Fibroblast of the conjunctiva (primary cell): ENCODE measurements around the gene FNDC3B.
A peak's percentile ranks its signal among the peaks of the same experiment; 100 is the strongest.

ENCODE experiments used
- DNase-seq: peaks from one replicate; pipeline ENCODE4 v3.0.0-alpha.2; 2010; ENCODE audit warnings: low read depth

FNDC3B gene

DNA sequence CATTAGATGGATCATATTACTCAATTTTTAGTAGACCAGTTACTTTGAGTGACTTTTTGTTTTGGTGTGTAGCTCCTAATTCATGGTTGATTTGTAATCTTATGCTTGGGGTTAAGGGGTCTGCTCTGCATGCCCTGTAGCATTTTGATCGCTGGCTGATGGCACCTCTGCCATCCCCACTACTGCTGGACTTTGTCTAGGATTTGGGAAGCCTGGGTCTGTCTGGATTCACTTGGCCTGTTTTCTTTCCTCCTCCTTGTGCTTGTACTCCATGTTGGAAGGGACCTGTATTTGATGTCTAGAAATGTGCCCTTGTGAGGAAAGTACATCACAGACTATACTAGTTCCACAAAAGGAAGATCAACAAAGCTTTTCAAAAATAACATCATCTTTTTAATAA is 154.1 kb downstream of the FNDC3B start:
- DNase-seq, result no peak

DNA sequence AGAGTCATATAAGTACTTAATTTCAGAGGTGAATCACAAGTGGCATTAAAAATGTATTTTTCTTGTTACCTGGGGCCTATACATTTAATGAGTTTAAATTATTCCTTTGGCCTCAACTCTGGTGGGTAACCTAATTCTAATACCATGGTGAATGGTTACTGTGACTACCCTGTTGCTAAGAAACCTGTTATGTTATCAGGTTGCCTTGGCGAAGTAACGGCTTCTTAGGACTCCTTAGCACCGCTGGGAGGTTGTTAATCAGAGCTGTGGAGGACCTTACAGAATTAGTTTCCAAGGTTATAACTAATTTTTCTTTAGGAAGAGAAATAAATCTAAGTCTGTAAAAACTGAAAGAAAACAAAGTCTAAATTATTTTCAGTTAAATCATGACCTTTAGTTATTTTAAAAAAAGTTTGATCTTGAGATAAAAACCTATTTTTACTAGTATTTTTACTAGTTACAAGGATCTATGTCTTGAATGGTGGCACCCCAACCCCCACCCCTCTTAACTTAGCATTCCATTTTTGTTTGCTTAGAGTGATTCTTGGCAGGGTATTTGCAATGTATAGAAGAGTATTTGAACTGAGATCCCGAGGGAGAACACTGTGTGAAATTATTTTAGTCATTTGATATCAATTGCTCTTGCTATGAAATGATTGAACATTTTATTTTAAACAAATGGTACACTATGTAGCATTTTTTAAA is 155.5 kb downstream of the FNDC3B start:
- DNase-seq, result peak; percentile 54

DNA sequence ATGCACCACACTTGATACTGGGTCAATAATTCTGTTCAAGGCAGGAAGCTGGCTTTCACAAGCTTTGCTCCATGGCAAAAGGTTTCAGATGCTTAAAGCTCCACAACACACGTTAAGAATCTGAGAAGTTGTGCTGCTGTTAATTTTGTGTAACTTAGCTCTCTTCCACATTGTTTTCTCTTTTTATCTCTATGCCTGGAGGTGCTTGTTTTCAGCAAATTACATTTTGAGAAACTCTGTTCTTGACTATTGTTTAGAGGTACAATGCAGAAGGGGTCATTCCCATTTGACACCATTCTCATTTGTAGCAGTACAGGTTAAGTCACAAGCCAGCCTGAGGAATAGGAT is 156.0 kb downstream of the FNDC3B start:
- DNase-seq, result no peak

DNA sequence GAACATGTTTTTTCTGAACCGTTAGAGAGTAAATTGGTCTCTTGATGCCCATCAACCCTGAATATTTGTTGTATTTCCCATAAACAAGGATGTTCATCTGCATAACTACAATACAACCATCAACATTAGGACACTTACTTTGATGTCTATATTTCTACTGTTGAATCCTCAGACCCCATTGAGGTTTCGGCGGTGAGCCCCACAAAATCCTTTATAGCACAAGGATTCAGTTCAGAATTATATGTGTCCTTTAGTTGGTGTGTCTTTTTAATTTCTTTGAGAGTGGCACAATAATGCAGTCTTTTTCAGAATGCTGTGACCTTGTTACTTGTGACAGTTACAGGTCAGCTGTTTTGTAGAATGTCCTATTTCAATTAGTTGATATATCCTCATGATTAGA is 158.0 kb downstream of the FNDC3B start:
- DNase-seq, result no peak

DNA sequence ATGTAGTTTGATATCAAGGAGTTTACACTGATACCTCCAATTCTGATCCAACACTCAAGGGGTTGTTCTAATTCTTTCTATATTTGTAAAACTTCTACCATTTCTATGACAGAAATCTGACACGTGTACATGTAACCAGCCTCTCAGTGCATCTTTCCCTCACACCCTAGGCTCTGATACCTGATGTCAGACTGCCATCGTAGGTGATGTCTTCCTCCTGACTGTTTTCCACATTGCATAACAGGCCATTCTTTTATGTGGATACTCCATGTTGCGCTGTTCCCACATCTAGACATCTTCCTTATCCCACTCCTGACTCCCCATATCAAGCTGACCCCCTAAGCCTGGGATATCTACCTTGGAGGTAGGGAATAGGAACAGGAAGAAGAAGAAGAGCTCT is 159.1 kb downstream of the FNDC3B start:
- DNase-seq, result no peak

DNA sequence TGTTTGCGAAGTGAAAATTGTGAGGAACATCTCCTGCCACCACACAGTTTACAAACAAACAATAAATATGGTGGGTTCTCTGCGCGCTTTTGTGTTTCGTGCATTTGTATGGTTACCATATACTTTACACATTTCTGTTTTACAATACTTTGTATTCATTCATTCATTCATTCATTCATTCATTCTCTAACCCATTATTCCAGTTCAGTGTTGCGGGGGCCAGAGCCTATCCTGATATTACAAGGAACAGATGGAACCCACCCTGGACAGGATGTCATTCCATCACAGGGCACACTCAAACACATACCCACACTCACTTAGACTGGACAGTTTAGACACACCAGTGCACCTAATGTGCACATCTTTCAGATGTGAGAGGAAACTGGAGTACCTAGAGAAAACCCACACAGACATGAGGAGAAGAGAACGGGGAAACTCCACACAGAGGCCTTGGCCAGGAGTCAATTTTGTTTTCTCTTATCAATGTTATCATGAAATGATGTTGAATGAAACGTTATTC is 160.5 kb downstream of the FNDC3B start:
- DNase-seq, result no peak

DNA sequence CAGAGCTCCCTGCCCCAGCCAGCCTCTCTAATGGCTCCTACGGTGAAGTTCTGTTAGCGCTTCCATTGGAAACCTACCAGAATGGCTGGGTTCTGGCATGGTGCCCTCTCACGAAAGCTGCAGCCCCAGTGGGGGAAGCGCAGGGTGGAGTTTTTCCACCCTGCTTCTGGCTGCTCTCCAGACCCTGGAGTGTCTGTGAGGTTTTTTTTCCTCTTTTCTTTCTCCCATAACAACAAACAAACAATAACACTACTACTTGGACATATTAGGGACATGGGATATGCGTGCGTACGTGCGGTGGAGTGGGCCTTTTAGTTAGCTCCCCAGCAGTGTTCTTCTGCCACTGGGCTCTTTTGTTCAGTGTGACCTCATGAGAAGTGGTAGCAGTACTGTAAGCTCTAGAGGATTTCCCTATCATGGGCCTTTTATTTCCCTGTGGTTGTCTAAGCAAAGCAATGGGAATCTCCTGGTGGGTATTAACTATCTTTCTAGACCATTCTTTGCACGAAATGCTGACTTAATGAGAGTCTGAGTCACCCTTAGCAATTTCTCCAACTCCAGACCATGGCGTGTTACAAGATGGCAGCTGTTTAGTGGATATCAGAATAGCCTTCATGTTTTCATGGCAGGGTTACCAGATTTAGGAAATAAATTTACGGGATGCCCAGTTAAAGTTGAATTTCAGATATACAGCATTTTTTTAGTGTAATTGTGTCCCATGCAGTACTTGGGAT is 161.9 kb downstream of the FNDC3B start:
- peak; percentile 72 for DNase-seq

DNA sequence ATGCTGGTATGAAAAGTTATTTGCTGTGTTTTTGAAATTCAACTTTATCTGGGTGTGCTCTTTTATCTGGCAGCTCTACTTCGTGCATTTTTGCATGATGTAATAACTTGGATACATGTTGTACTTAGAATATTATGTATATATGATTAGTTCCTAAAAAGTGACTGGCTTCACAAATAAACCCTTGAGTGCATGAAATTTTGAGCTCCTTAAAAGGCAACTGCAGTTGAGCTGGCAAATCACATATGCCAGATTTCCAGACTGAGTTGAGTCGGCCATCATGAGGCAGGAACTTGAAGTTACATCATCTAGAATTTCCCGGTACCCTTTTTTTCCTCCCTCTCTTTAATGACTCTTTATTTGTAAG is 162.5 kb downstream of the FNDC3B start:
- peak; percentile 93 for DNase-seq

DNA sequence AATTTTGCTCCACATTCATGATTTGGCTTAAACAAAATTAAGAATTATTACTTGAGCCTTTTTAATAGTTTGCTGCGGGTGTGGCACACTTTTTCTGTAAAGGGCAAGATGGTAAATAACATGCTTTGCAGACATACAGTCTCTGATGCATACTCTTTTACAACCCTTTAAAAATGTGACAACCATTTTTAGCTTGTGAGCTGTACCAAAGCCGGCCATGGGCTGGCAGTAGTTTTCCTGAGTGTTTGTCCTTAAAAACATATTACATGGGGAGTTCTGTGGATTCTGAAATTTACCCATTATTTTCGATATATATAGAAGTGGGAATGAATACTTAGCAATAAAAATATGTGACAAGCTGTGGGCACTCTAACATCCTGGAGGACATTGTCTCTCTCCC is 163.4 kb downstream of the FNDC3B start:
- no peak for DNase-seq

DNA sequence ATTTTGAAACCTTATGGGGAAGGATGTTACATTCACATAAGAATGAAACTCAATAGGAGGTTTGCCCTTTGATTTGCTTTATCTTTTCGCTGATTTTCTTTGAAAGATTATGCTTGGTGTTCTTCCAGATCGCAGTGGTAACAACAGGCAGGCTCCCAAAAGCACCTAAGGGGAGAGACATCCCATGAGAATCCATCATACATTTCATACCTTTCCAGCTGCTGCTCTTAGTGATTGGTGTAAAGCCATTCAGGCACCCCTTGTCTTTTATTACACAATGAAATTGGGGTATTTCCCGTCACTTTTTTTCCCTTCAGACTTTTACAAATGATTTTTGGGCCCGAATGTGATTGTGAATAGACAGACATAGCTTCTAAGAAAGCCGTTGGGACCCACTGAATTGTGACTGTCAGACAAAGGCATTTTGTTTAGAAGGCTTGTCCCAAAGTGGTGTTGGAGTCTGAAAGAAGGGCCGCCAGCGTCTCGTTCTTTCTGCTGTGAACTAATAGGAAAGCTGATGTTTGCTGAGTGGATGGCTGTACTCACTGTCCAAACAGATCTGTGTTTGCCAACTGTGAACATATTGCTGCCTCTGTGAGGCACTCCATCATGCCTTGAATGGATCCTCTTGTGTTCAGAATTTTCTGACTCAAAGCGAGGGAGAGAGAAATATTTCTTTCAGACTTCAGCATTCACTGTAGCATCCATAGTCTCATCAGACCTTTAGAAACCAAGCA is 164.3 kb downstream of the FNDC3B start:
- no peak for DNase-seq

DNA sequence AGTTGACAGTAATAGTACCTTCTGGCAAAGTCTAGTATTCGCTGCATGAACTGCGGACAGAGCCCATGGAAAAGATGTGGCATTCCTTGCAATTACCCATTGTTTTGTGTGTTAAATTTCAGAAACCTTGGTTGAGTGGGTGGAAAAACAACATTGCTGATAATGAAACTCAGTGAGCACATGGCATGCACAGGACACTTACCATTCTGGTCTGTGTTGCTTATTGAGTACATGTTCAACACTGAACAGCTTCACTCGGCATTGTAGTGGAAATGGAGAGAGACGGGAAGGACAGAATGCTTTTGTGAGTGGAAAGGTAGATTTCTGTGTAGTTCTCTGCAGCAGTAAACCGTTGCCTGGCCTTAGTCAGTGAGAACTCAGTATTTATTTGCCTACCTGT is 165.3 kb downstream of the FNDC3B start:
- DNase-seq, result no peak

DNA sequence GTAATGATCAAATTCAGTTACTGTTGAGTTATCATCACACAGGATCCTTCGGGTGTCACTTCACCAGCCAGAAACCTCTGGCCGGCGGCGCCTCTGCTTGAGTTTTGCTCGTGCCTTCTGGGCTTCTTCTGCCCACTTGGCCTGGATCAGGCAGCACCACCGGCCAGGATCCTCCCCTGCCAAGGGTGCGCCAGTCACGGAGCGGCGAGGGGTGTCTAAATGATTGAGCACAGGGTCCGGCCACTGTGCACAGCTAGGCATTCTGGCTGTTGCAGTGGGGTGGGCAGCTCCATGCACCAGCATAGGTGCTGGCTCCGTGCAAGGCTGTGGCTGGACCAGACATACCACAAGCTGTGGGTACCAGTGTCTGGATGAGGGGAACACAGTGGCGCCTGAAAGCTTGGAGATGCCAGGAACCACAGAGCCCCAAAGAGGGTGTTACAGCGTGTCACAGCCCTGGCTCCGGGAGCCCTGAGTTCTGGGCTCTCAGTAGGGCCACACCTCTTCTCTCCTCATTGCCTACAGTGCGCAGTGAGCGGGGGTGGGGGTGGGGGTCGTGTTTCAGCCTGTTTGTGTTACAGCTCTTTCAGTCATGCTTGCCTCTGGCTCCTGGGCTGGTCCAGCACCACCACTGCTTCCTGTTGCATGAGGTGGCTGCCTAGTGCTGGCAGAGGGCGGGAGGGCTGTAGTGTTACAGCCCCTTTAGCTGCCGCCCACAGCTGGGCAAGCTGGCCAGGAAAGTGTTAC is 169.4 kb downstream of the FNDC3B start:
- DNase-seq, result no peak

DNA sequence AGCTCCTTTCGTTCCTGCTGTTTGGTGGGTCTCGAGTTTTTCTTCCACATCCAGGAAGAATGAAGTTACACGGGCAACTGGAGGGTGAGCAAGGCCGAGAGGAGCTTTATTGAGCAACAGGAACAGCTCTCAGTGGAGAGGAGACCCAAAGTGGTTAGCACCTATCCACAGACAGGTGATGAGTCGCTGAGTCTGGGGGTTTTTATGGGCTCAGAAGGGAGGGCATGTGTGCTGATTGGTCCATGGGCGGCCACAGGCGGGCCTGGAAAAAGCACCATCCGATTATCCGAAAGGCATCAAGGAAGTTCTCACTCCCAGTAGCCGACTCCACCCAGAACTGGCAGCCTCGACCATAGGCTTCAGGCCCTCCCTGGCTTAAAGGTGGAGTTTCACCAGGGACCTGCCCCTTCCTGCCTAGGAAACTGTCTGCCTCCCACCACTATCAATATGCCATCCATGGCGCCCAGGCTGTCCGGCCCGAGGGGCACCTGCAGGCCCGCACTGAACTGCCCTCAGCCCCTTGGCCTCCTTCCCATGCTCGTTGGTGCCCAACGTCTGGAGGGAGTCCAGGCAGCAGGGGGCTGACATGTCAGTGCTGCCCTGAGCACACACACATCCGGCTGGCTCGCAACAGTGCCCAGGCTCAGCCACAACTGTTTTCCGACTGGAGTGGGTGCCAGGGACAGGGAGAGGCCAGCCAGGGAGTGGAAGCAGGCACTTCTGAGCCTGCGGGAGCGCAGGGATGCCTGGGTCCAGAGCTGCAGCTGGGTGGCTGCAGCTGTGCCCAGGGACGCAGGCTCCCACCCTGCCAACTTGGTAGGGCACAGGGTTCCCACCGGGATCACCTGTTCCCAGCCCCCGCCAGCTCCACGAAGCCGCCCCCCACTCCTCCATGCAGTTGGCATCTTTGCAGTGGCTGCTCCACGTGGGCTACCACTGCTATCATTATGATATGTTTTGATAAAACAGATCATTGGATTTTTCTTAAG is 170.2 kb downstream of the FNDC3B start:
- DNase-seq, result no peak

DNA sequence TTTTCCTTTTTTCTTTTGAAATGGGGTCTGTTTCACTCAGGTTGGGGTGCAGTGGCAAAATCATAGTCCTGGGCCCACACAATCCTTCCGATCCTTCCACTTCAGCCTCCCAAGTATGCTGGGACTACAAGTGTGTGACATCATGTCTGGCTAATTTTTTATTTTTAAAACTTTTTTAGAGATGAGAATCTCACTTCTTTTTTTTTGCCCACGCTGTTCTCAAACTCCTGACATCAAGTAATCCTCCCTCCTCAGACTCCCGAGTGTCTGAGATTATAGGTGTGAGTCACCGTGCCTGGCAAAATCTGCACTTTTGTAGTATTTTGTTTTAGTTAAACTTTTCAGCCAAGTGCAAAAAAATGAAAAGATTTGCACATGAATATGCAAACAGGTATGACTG is 171.0 kb downstream of the FNDC3B start:
- no peak for DNase-seq

DNA sequence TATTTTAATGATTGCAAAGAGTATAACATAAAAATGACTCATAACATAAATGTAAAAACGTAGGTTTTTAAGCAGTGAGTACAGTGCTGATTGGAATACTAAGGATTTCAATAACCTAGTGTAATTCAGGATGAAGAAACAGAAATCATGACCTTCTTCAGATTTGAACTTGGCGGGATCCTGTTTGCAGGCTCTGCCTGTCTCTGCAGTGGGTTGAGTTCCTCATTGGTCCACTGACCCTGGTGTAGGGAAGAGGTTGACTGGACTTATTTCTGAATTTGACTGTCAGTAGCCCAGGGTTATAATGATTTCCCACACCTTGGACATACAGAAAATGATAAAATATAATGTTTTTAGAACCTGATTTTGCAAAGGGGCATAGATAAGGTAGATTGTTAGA is 171.7 kb downstream of the FNDC3B start:
- no peak for DNase-seq

DNA sequence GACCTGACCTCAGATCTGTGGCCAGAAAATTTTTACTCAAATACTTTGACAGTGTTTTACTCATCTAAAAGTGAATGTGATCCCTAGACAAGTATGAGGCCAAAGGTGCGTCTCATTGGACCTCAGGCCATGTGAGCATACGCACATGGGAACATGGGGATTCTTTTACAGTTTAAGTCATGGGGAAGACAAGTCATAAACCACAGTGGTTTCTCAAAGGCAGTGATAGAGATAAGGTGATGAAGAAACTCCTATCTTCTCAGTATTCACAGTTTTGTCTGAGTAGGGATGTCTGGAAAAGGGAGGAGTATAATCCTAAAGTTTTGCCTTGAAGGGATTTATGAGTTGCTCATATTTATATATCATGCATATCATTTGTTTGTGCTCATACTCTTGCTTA is 173.8 kb downstream of the FNDC3B start:
- no peak for DNase-seq

DNA sequence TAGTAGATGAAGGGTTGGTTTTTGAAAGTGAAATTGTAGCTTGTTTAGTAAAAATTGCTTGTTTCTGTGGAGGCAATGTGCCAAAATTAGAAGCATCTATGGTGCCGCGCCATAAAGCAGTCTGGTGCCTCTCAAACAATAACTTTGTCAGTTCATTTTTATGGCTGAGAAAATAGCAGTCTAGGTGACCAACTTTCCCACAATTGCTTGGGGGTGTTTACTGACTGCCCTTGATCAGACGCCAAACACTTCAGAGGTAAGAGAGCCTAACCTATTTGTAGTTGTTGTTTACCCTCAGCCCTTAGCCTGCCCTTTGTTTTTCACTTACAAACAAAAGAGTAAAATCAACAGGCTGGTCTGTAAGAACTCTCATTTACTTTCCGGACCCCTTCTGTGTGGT is 174.5 kb downstream of the FNDC3B start:
- DNase-seq, result no peak

DNA sequence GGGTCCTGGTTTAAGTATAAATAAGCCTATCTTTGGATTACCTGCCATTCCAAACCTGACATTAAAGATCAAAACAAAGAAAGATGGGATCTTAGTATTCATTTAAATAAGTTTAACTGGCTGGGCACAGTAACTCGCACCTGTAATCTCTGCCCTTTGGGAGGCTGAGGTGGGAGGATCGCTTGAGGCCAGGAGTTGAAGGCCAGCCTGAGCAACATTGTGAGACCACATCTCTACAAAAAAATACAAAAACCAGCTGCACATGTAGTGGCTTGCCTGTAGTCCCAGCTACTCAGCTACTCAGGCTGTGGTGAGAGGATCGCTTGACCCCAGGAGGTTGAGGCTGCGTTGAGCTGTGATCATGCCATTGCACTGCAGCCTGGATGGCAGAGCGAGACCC is 176.9 kb downstream of the FNDC3B start:
- DNase-seq, result no peak

DNA sequence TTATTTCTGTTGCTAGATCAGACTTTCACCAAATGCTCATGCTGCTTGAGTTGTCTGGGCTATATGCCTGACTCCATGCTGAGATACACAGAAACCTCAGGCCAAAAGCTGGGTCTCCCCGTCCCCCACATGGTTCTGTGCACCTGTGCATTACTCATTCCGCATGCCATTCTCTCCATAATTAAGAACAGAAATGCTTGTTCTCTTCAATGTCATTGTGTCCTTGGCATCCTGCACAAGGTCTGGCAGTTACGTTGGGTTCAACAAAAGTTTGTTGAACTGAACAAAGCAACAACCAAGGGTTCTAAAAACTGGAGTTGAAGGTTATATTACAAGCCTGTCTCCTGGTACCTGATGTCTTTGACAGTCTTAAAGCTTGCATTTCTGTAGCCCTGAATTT is 177.5 kb downstream of the FNDC3B start:
- DNase-seq, result no peak

DNA sequence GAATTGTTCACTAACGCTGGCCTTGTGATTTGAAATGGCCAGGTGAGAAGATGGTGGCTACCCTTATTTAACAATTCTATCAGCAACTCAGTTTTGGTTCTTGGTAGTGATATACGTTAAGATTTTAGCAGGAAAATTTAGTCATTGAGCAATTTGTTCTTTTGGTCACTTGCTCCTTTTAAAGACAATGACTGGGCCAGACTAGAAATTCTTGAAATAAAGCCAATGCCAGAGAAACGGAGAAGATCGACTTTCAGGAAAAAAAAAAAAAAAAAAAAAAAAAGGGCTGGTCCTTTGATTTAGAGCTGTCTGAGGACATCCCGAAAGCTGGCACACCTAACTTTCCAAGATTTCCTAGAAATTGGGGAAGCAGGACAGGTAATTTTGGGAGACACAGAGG is 178.5 kb downstream of the FNDC3B start:
- no peak for DNase-seq
